B cell (primary cell): ENCODE results near the gene METTL9. TPM values are rescaled to one million over a fixed set of nuclear protein-coding genes. Genes with fewer than 3 reads are reported as not detected.
"Not testable (repeated sequence)": the region's sequence is repeated elsewhere in the genome, so short reads cannot be mapped to it uniquely, and the experiment has no call there.

Experiments used
- ATAC-seq: fragments of 200-7000 bp; cut with Tn5 transposase; one replicate; pipeline ENCODE4 v1.10.0; 2021; ENCODE audit warnings: low read depth, mild to moderate bottlenecking, moderate number of reproducible peaks, moderate library complexity
- CTCF ChIA-PET: fragments of 350-600 bp; sonication (Branson Sonifier 250); formaldehyde crosslinking; loops from one replicate; lab custom pipeline; 2021; ENCODE audit warnings: antibody characterized with exemption, inconsistent platforms; lab: Charles Lee
- POLR2A ChIA-PET: fragments of 350-600 bp; sonication (Branson Sonifier 250); formaldehyde crosslinking; loops from one replicate; lab custom pipeline; 2021; ENCODE audit warnings: antibody characterized with exemption; lab: Charles Lee
- DNase-seq: peaks from one replicate; pipeline ENCODE4 v3.0.0; 2013
- H2AFZ ChIP-seq: 2 replicates; pipeline ENCODE4 v1.6.1; 2012; ENCODE audit warnings: mild to moderate bottlenecking, low read depth, low read length; ENCODE audit not compliant: insufficient read depth, poor library complexity, severe bottlenecking
- H3K27ac ChIP-seq, 2 donors: 1 replicate in 1 of 2; 2 replicates in 1 of 2; pipeline ENCODE4 v1.5.1; 2012 to 2013; ENCODE audit warnings: low read length in 2 of 2, mild to moderate bottlenecking in 2 of 2, moderate library complexity in 1 of 2
- H3K27me3 ChIP-seq, 4 experiments: fragments of 200-600 bp in 1 of 4; sonication (generic) in 1 of 4; replicated peaks in 1 of 4; 1 replicate in 2 of 4; 2 replicates in 2 of 4; pipeline versions ENCODE4 v1.6.1 to v1.7.0; 2013 to 2016; ENCODE audit warnings: low read length in 3 of 4, mild to moderate bottlenecking in 2 of 4, mixed read lengths in 1 of 4, moderate library complexity in 1 of 4; ENCODE audit not compliant: insufficient read depth in 4 of 4, control insufficient read depth in 3 of 4; ENCODE audit errors: control extremely low read depth in 1 of 4
- H3K36me3 ChIP-seq, 2 experiments: replicated peaks in 1 of 2; 1 replicate in 1 of 2; 2 replicates in 1 of 2; pipeline versions ENCODE4 v1.6.1 to v1.7.1; 2013; ENCODE audit warnings: low read length in 1 of 2; ENCODE audit not compliant: insufficient read depth in 2 of 2, control insufficient read depth in 1 of 2; ENCODE audit errors: control extremely low read depth in 1 of 2, extremely low read depth in 1 of 2
- H3K4me1 ChIP-seq, 2 donors: fragments of 200-600 bp in 1 of 2; sonication (generic) in 1 of 2; 1 replicate in 1 of 2; 2 replicates in 1 of 2; pipeline versions ENCODE4 v1.5.1 to v1.6.1; 2013 to 2017; ENCODE audit warnings: low read length in 2 of 2; ENCODE audit not compliant: control insufficient read depth in 2 of 2, insufficient read depth in 2 of 2
- H3K4me2 ChIP-seq: replicated peaks from 2 replicates; pipeline ENCODE3; 2012; ENCODE audit warnings: mild to moderate bottlenecking, low read depth, low read length; ENCODE audit not compliant: poor library complexity, severe bottlenecking
- H3K4me3 ChIP-seq, 5 experiments: fragments of 200-600 bp in 1 of 5; sonication (generic) in 1 of 5; 1 replicate in 3 of 5; 2 replicates in 2 of 5; pipeline versions ENCODE4 v1.5.1 to v1.7.0; 2011 to 2016; ENCODE audit warnings: low read length in 4 of 5, mild to moderate bottlenecking in 4 of 5, low read depth in 2 of 5, control low read depth in 1 of 5, moderate library complexity in 1 of 5; ENCODE audit not compliant: insufficient read depth in 1 of 5; ENCODE audit errors: control extremely low read depth in 1 of 5, extremely low read depth in 1 of 5
- H3K79me2 ChIP-seq: fragments of 200-600 bp; sonication (generic); one replicate; pipeline ENCODE4 v1.6.0; 2016; ENCODE audit warnings: low read length; ENCODE audit not compliant: control insufficient read depth, insufficient read depth
- H3K9ac ChIP-seq: fragments of 200-600 bp; sonication (generic); 2 replicates; pipeline ENCODE4 v1.6.1; 2017; ENCODE audit warnings: mild to moderate bottlenecking, low read length, moderate library complexity
- H3K9me3 ChIP-seq, 3 donors: one replicate each; pipeline versions ENCODE4 v1.6.1 to v1.7.1; 2013; ENCODE audit warnings: low read length in 2 of 3; ENCODE audit not compliant: control insufficient read depth in 2 of 3, insufficient read depth in 1 of 3; ENCODE audit errors: control extremely low read depth in 1 of 3
- H4K20me1 ChIP-seq: 2 replicates; pipeline ENCODE4 v1.6.0; 2012; ENCODE audit warnings: mild to moderate bottlenecking, low read length; ENCODE audit not compliant: insufficient read depth, control insufficient read depth, poor library complexity, severe bottlenecking
- H3K27ac Mint-ChIP-seq: one replicate; pipeline ENCODE4 v1.8.0; 2021; ENCODE audit warnings: mixed read lengths
- H3K27me3 Mint-ChIP-seq: one replicate; pipeline ENCODE4 v1.8.0; 2021; ENCODE audit warnings: mixed read lengths
- H3K4me1 Mint-ChIP-seq: one replicate; pipeline ENCODE4 v1.8.0; 2021; ENCODE audit warnings: mixed read lengths
- H3K4me3 Mint-ChIP-seq: one replicate; pipeline ENCODE4 v1.8.0; 2021; ENCODE audit warnings: mixed read lengths
- H3K9me3 Mint-ChIP-seq: one replicate; pipeline ENCODE4 v1.8.0; 2022; ENCODE audit warnings: mixed read lengths; ENCODE audit not compliant: insufficient read depth
- WGBS: methylation state at CpG from one replicate; pipeline ENCODE4 v1.1.5; 2013; ENCODE audit warnings: missing lambda C conversion rate; ENCODE audit not compliant: insufficient coverage; 5-methylcytosine and 5-hydroxymethylcytosine counted together
- intact Hi-C: fragments of 100-400 bp; cut with micrococcal nuclease; formaldehyde crosslinking; loops from one replicate; pipeline ENCODE4 v1.10.0; 2022
- polyA plus RNA-seq: library from polyadenylated mRNA; depleted of rRNA; stranded (reverse); fragments of >200 nt; gene quantifications from 2 replicates; pipeline ENCODE4 v1.2.3, GENCODE V29; 2012
- total RNA-seq, 2 donors: library from RNA; stranded (reverse); fragments of 120-200 nt in 1 of 2; gene quantifications; 1 replicate in 1 of 2; 2 replicates in 1 of 2; pipeline versions ENCODE4 v1.2.3 to v1.2.4, GENCODE V29; 2013 to 2022

METTL9 gene
- total and polyA plus RNA-seq, 2 donors (not counting 1 experiment from before 2014, with no cell fraction given): 34.0 to 57.7 TPM

DNA sequence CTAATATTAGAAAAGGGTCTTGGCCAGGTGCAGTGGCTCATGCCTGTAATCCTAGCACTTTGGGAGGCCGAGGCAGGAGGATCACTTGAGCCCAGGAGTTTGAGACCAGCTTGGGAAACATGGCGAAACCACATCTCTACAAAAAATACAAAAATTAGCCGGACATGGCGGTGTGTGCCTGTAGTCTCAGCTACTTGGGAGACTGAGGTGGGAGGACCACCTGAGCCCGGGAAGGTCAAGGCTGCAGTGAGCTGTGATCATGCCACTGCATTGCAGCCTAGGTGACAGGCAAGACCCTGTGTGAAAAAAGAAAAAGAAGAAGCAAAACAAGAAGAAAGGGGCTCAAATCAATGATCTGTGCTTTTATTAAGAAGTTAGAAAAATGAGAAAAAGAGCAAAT lies 21.1 kb upstream of the METTL9 start:
- H4K20me1 ChIP-seq, H3K4me2 ChIP-seq, H3K9me3 Mint-ChIP-seq, H3K27me3 Mint-ChIP-seq, intact Hi-C loops, H3K27ac Mint-ChIP-seq, H3K4me3 Mint-ChIP-seq, H3K4me1 Mint-ChIP-seq, H3K9ac ChIP-seq, H3K27ac ChIP-seq, H3K4me3 ChIP-seq, H2AFZ ChIP-seq, H3K9me3 ChIP-seq, ATAC-seq, H3K79me2 ChIP-seq, DNase-seq, H3K4me1 ChIP-seq, POLR2A ChIA-PET, H3K36me3 ChIP-seq, H3K27me3 ChIP-seq: not testable (repeated sequence)
- 92% methylated on average over 5 of the region's 5 CpGs for WGBS
- CTCF ChIA-PET: interaction anchor here (10.5 kb wide), 1 partner anchor 128 kb away, joined by 129 read pairs; no protein-coding TSS in a partner anchor

DNA sequence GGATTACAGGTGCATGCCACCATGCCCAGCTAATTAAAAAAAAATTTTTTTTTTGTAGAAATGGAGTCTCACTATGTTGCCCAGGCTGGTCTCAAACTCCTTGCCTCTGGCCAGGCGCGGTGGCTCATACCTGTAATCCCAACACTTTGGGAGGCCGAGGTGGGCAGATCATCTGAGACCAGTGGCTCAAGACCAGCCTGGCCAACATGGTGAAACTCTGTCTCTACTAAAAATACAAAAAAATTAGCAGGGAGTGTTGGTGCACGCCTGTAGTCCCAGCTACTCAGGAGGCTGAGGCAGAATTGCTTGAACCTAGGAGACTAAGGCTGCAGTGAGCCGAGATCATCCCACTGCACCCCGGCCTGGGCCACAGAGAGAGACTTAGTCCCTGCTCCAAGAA lies 19.2 kb upstream of the METTL9 start:
- H3K9me3 Mint-ChIP-seq, H3K4me3 Mint-ChIP-seq, H3K9ac ChIP-seq, H3K79me2 ChIP-seq, H3K36me3 ChIP-seq, POLR2A ChIA-PET, H3K27ac ChIP-seq, DNase-seq, H3K27ac Mint-ChIP-seq, H3K4me3 ChIP-seq, H3K27me3 ChIP-seq, H4K20me1 ChIP-seq, H3K27me3 Mint-ChIP-seq, H3K9me3 ChIP-seq, H3K4me2 ChIP-seq, H3K4me1 Mint-ChIP-seq, H2AFZ ChIP-seq, ATAC-seq, H3K4me1 ChIP-seq, intact Hi-C loops: not testable (repeated sequence)
- CTCF ChIA-PET: interaction anchor here (1.3 to 10.5 kb wide), 3 partner anchors 63 to 1116 kb away, joined by 3 to 129 read pairs (median 3); no protein-coding TSS in a partner anchor
- WGBS: 95% methylated on average over 6 of the region's 6 CpGs
